Endothelial cell of umbilical vein (primary cell): ENCODE results near the gene DEK. TPM values are rescaled to one million over a fixed set of nuclear protein-coding genes. Genes with fewer than 3 reads are reported as not detected.

Experiments
- BruUV-seq: library from RNA; stranded (reverse); fragments of 400-500 nt; replicated peaks from 2 replicates; lab custom pipeline; 2021; lab: Mats Ljungman, UMichigan
- CTCF ChIA-PET: fragments of 300-600, 350-600 bp; sonication (Branson Sonifier 250); formaldehyde crosslinking; loops from one replicate; lab custom pipeline; 2021; ENCODE audit warnings: antibody characterized with exemption, inconsistent platforms; lab: Charles Lee
- POLR2A ChIA-PET: fragments of 300-600, 350-600 bp; sonication (Branson Sonifier 250); formaldehyde crosslinking; loops from one replicate; lab custom pipeline; 2021; ENCODE audit warnings: antibody characterized with exemption, inconsistent platforms; lab: Charles Lee
- DNase-seq: peaks from one replicate; pipeline ENCODE4 v3.0.0-alpha.2; 2011; ENCODE audit warnings: low read depth, low spot score
- FAIRE-seq: peaks from 2 replicates; lab custom pipeline; 2011; peaks lifted over from hg19 to GRCh38; lab: Jason Lieb, UNC
- H2AFZ ChIP-seq: 2 replicates; pipeline ENCODE4 v1.6.0; 2012; ENCODE audit warnings: low read depth, low read length, control low read depth, inconsistent platforms
- H3K27ac ChIP-seq: 2 replicates; pipeline ENCODE4 v1.5.1; 2011; ENCODE audit warnings: low read depth, mild to moderate bottlenecking, control low read depth, low read length, moderate library complexity; ENCODE audit not compliant: insufficient read depth
- H3K27me3 ChIP-seq, 2 experiments: 2 replicates each; pipeline versions ENCODE4 v1.6.0 to v1.6.1; 2011; ENCODE audit warnings: low read length in 2 of 2, mixed read lengths in 1 of 2; ENCODE audit not compliant: control insufficient read depth in 2 of 2, insufficient read depth in 2 of 2
- H3K36me3 ChIP-seq, 2 experiments: 2 replicates in 1 of 2; 3 replicates in 1 of 2; pipeline ENCODE4 v1.5.1; 2011; ENCODE audit warnings: low read length in 2 of 2, mild to moderate bottlenecking in 1 of 2, moderate library complexity in 1 of 2; ENCODE audit not compliant: control insufficient read depth in 2 of 2, insufficient read depth in 2 of 2; ENCODE audit errors: extremely low read depth in 1 of 2
- H3K4me1 ChIP-seq: 3 replicates; pipeline ENCODE4 v1.5.1; 2011; ENCODE audit warnings: mild to moderate bottlenecking, low read length; ENCODE audit not compliant: control insufficient read depth, insufficient read depth; ENCODE audit errors: extremely low read depth
- H3K4me2 ChIP-seq: 2 replicates; pipeline ENCODE4 v1.6.1; 2011; ENCODE audit warnings: low read length, control low read depth, mixed read lengths; ENCODE audit not compliant: insufficient read depth
- H3K4me3 ChIP-seq, 3 experiments: fragments of 200-600 bp in 1 of 3; sonication (generic), shearing (Covaris generic) in 1 of 3; replicated peaks in 1 of 3; 2 replicates each; pipeline ENCODE4 v1.5.1; 2011 to 2016; ENCODE audit warnings: control low read depth in 3 of 3, low read length in 3 of 3, mild to moderate bottlenecking in 2 of 3, inconsistent platforms in 1 of 3, low read depth in 1 of 3, moderate library complexity in 1 of 3; ENCODE audit not compliant: insufficient read depth in 1 of 3
- H3K79me2 ChIP-seq: 2 replicates; pipeline ENCODE4 v1.6.0; 2012; ENCODE audit warnings: low read length, inconsistent platforms; ENCODE audit not compliant: control insufficient read depth, insufficient read depth
- H3K9ac ChIP-seq: replicated peaks from 2 replicates; pipeline ENCODE3; 2011; ENCODE audit warnings: low read length, control low read depth; ENCODE audit not compliant: insufficient read depth; ENCODE audit errors: extremely low read depth
- H3K9me1 ChIP-seq: replicated peaks from 3 replicates; pipeline ENCODE4 v1.6.0; 2011; ENCODE audit warnings: mild to moderate bottlenecking, low read length; ENCODE audit not compliant: control insufficient read depth, insufficient read depth; ENCODE audit errors: extremely low read depth
- H3K9me3 ChIP-seq: replicated peaks from 2 replicates; pipeline ENCODE4 v1.5.1; 2012; ENCODE audit warnings: low read length, inconsistent platforms; ENCODE audit not compliant: control insufficient read depth, insufficient read depth
- H4K20me1 ChIP-seq: replicated peaks from 2 replicates; pipeline ENCODE3; 2011; ENCODE audit warnings: mild to moderate bottlenecking, low read length; ENCODE audit not compliant: control insufficient read depth, insufficient read depth; ENCODE audit errors: extremely low read depth
- CTCF ChIP-seq, 2 donors: IDR thresholded peaks; 1 replicate in 1 of 2; 2 replicates in 1 of 2; pipeline ENCODE4 v1.5.1; 2011; ENCODE audit warnings: low read length in 2 of 2, mild to moderate bottlenecking in 2 of 2, moderate library complexity in 2 of 2, control low read depth in 1 of 2, inconsistent platforms in 1 of 2, low read depth in 1 of 2; ENCODE audit not compliant: insufficient read depth in 1 of 2; ENCODE audit errors: extremely low read depth in 1 of 2
- EZH2 ChIP-seq: IDR thresholded peaks from 2 replicates; pipeline ENCODE4 v1.6.1; 2012; ENCODE audit warnings: borderline replicate concordance, low read depth, mild to moderate bottlenecking, moderate library complexity, low read length, inconsistent platforms; ENCODE audit not compliant: severe bottlenecking
- FOS ChIP-seq: IDR thresholded peaks from 2 replicates; pipeline ENCODE4 v1.6.1; 2011; ENCODE audit warnings: mild to moderate bottlenecking, low read length, moderate library complexity, borderline replicate concordance; ENCODE audit not compliant: insufficient read depth
- JUN ChIP-seq: IDR thresholded peaks from 2 replicates; pipeline ENCODE4 v1.6.1; 2011; ENCODE audit warnings: borderline replicate concordance, low read depth; ENCODE audit not compliant: insufficient read length, insufficient read depth
- MYC ChIP-seq: IDR thresholded peaks from one replicate; pipeline ENCODE4 v1.6.1; 2011; ENCODE audit warnings: mild to moderate bottlenecking, low read depth, low read length
- POLR2A ChIP-seq: IDR thresholded peaks from 2 replicates; pipeline ENCODE4 v1.6.1; 2012; ENCODE audit warnings: low read depth, mild to moderate bottlenecking, control low read depth, low read length
- POLR2AphosphoS5 ChIP-seq: IDR thresholded peaks from 2 replicates; pipeline ENCODE4 v1.6.1; 2012; ENCODE audit warnings: low read depth, mild to moderate bottlenecking, control low read depth, low read length, moderate library complexity; ENCODE audit not compliant: insufficient read depth
- dilution Hi-C: fragments of 300-500 bp; cut with MboI; formaldehyde crosslinking; loops from one replicate; pipeline ENCODE4 v1.15.0; 2019; ENCODE audit warnings: low sequenced_read_pairs; ENCODE audit not compliant: extremely low pct_ligation_motif_present
- intact Hi-C: fragments of 100-400 bp; cut with micrococcal nuclease; formaldehyde crosslinking; loops from one replicate; pipeline ENCODE4 v1.10.0; 2022
- polyA plus RNA-seq, 4 experiments: library from polyadenylated mRNA; depleted of rRNA in 3 of 4; stranded (reverse) in 3 of 4; unstranded in 1 of 4; fragments of >200 nt; gene quantifications; 2 replicates each; pipeline versions ENCODE4 v1.2.1 to v1.2.3, GENCODE V29; 2011 to 2012; ENCODE audit warnings: missing spikeins in 1 of 4
- total RNA-seq: library from RNA; stranded (reverse); gene quantifications from 2 replicates; pipeline ENCODE4 v1.2.3, GENCODE V29; 2021
- TF ChIP-seq, protein P1 (sequence below): IDR thresholded peaks from 2 replicates; pipeline ENCODE4 v1.6.1; 2011; ENCODE audit not compliant: insufficient read depth, insufficient read length

The DEK gene
- total and polyA plus RNA-seq, 2 donors (not counting 3 experiments of a cell fraction or from before 2014, with no cell fraction given): 19.0 to 120 TPM

DNA sequence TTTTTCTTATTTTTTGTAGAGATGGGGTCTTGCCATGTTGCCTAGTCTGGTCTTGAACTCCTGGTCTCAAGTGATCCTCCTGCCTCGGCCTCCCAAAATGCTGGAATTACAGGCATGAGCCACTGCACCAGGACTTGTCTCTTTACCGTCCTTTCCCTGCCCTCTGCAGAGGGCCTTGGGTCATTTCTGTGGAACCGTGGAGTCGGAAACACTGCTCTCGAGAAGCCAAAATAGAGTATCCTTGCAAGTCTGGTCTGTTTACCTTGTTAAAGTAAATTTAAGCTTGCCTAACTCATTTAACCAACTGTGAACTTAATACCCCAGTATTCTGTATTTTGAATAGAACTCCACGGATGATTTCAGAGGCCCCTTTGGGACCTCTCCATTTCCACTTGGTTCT is 57.7 kb downstream of the DEK start:
- FAIRE-seq: no peak
- no peaks in the 10 kb centered on the region for H4K20me1 ChIP-seq
- intact Hi-C loops (no loop called here), dilution Hi-C loops (no loop called here)
- H3K9me1 ChIP-seq: no peaks in the 10 kb centered on the region
- no peaks in the 10 kb centered on the region for H3K4me1 ChIP-seq
- CTCF ChIA-PET: no interaction called here
- no peaks in the 10 kb centered on the region for H3K27me3 ChIP-seq
- H3K4me3 ChIP-seq: no peak overlapping the region
- H2AFZ ChIP-seq: no peak overlapping the region
- no peaks in the 10 kb centered on the region for H3K9me3 ChIP-seq
- H3K4me2 ChIP-seq: no peak overlapping the region
- TF ChIP-seq CTCF (IDR thresholded peaks at IDR 0.05; ENCODE audit: extremely low read depth in 1 of 2, insufficient read depth in 1 of 2, low read depth in 1 of 2, low read length in 2 of 2): no peak
- no peak for TF ChIP-seq EZH2
- no peak for TF ChIP-seq FOS
- TF ChIP-seq POLR2AphosphoS5: no peak
- TF ChIP-seq, protein P1, sequence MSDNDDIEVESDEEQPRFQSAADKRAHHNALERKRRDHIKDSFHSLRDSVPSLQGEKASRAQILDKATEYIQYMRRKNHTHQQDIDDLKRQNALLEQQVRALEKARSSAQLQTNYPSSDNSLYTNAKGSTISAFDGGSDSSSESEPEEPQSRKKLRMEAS: no peak
- no peak for TF ChIP-seq JUN
- no peak for TF ChIP-seq MYC
- no peak for TF ChIP-seq POLR2A
- no peaks in the 10 kb centered on the region for H3K36me3 ChIP-seq
- no peak overlapping the region for H3K9ac ChIP-seq
- BruUV-seq: no TSS peak
- POLR2A ChIA-PET: no interaction called here
- no peak for DNase-seq
- no peak overlapping the region for H3K27ac ChIP-seq
- H3K79me2 ChIP-seq: no peaks in the 10 kb centered on the region
